Measurements from ENCODE around the gene EMP1.

GRCh38 chr12:13258197-13258596 lies 61.7 kb downstream of the EMP1 start:
- no peak for TF ChIP-seq CTCF (IDR thresholded peaks at IDR 0.05)
- no peak for TF ChIP-seq POLR2A (IDR thresholded peaks at IDR 0.05)

All from lower leg skin (tissue), 3 donors.